T-helper 17 cell (primary cell): ENCODE measurements around the gene TPO. TPM values are rescaled to one million over a fixed set of nuclear protein-coding genes. Genes with fewer than 3 reads are reported as not detected.

Experiments used
- ATAC-seq: fragments of 150-1000 bp; cut with Tn5 transposase; 2 replicates; pipeline ENCODE4 v1.10.0; 2021; ENCODE audit warnings: mild to moderate bottlenecking, moderate library complexity
- DNase-seq, 3 donors: peaks; one replicate each; pipeline versions ENCODE4 v3.0.0 to v3.0.0-alpha.2; 2020 to 2021
- H3K9me3 ChIP-seq: one replicate; pipeline ENCODE4 v1.7.0; 2013; ENCODE audit warnings: low read length, mild to moderate bottlenecking; ENCODE audit not compliant: control insufficient read depth, poor library complexity, severe bottlenecking
- H3K27ac Mint-ChIP-seq: one replicate; pipeline ENCODE4 v1.8.0; 2022; ENCODE audit warnings: mild to moderate bottlenecking, moderate library complexity, mixed read lengths
- H3K27me3 Mint-ChIP-seq: one replicate; pipeline ENCODE4 v1.8.0; 2022; ENCODE audit warnings: mixed read lengths
- H3K36me3 Mint-ChIP-seq: one replicate; pipeline ENCODE4 v1.8.0; 2022; ENCODE audit warnings: low read depth, mixed read lengths
- H3K4me1 Mint-ChIP-seq: one replicate; pipeline ENCODE4 v1.8.0; 2022; ENCODE audit warnings: mild to moderate bottlenecking, mixed read lengths
- H3K4me3 Mint-ChIP-seq: one replicate; pipeline ENCODE4 v1.8.0; 2022; ENCODE audit warnings: mild to moderate bottlenecking, moderate library complexity, mixed read lengths
- total RNA-seq, 4 donors: library from RNA in 2 of 4; stranded (reverse) in 2 of 4; gene quantifications; one replicate each; pipeline ENCODE4 v1.2.3 and lab custom pipeline; 2022 to 2026

The TPO gene
- total RNA-seq, 2 donors from 2014 or later, result 0.44 to 2.4 TPM

GRCh38 chr2:1581965-1582625 lies 168.8 kb downstream of the TPO start:
- Mint-ChIP-seq H3K4me1 (no peaks in the 10 kb centered on the region), H3K36me3 (peaks cover 3% of the 10 kb centered on the region), H3K27me3 (peaks cover 22% of the 10 kb centered on the region), H3K27ac (no peak overlapping the region), H3K4me3 (no peak overlapping the region)
- DNase-seq (no peak), ATAC-seq (no peak)
- no peaks in the 10 kb centered on the region for H3K9me3 ChIP-seq

- no peaks in the 10 kb centered on the region for H3K9me3 ChIP-seq
- no peaks in the 10 kb centered on the region for H3K4me1 Mint-ChIP-seq
- H3K27ac Mint-ChIP-seq, result no peak overlapping the region
- H3K27me3 Mint-ChIP-seq, result peaks cover 22% of the 10 kb centered on the region
- no peak for ATAC-seq
- H3K36me3 Mint-ChIP-seq, result peaks cover 3% of the 10 kb centered on the region
- H3K4me3 Mint-ChIP-seq, result no peak overlapping the region
- no peak for DNase-seq
Measured at GRCh38 chr2:1582891-1583341, 169.7 kb downstream of the TPO start.

- Mint-ChIP-seq H3K4me3 (no peak overlapping the region), H3K27ac (no peak overlapping the region), H3K27me3 (peaks cover 22% of the 10 kb centered on the region), H3K4me1 (no peaks in the 10 kb centered on the region), H3K36me3 (peaks cover 3% of the 10 kb centered on the region)
- ATAC-seq (no peak), DNase-seq (no peak)
- no peaks in the 10 kb centered on the region for H3K9me3 ChIP-seq
Measured at GRCh38 chr2:1584051-1584531, 170.8 kb downstream of the TPO start.

GRCh38 chr2:1584691-1585485 lies 171.6 kb downstream of the TPO start:
- Mint-ChIP-seq H3K27me3 (peaks cover 27% of the 10 kb centered on the region), H3K27ac (no peak overlapping the region), H3K4me1 (no peaks in the 10 kb centered on the region), H3K36me3 (peaks cover 3% of the 10 kb centered on the region), H3K4me3 (no peak overlapping the region)
- no peak for ATAC-seq
- DNase-seq, result no peak
- H3K9me3 ChIP-seq, result no peaks in the 10 kb centered on the region

DNA sequence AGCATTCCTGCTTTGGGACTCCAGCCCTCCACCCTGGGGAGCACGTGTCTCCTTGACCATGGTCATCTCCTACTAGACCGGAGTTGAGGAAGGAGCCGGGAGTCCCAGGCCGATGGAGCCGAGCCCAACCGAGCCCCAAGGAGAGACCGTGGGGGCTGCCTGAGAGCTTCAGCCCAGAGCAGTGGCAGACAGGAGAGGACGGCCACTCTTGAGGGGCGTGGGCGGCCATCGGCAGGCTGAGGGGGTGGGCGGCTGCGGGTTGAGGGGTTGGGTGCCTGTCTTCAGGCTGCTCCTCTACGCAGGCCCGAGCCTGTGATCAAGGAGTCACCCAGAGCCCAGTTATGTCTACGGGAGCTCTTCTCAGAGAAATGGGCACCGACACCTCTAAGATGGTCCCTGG lies 172.4 kb downstream of the TPO start:
- DNase-seq (no peak), ATAC-seq (no peak)
- Mint-ChIP-seq H3K4me1 (no peaks in the 10 kb centered on the region), H3K36me3 (peaks cover 3% of the 10 kb centered on the region), H3K27ac (no peak overlapping the region), H3K4me3 (no peak overlapping the region), H3K27me3 (peaks cover 34% of the 10 kb centered on the region)
- no peaks in the 10 kb centered on the region for H3K9me3 ChIP-seq

GRCh38 chr2:1586251-1586922 lies 173.1 kb downstream of the TPO start:
- no peaks in the 10 kb centered on the region for H3K9me3 ChIP-seq
- no peak for DNase-seq
- no peaks in the 10 kb centered on the region for H3K4me1 Mint-ChIP-seq
- no peak overlapping the region for H3K4me3 Mint-ChIP-seq
- H3K27ac Mint-ChIP-seq, result no peak overlapping the region
- no peak for ATAC-seq
- peaks cover 42% of the 10 kb centered on the region for H3K27me3 Mint-ChIP-seq
- H3K36me3 Mint-ChIP-seq, result peaks cover 3% of the 10 kb centered on the region

GRCh38 chr2:1586923-1587840 lies 173.9 kb downstream of the TPO start:
- Mint-ChIP-seq H3K4me3 (no peak overlapping the region), H3K27me3 (peaks cover 37% of the 10 kb centered on the region), H3K4me1 (no peaks in the 10 kb centered on the region), H3K27ac (no peak overlapping the region), H3K36me3 (peaks cover under 1% of the 10 kb centered on the region)
- H3K9me3 ChIP-seq, result no peaks in the 10 kb centered on the region
- DNase-seq (no peak), ATAC-seq (no peak)

GRCh38 chr2:1588051-1588977 lies 175.1 kb downstream of the TPO start:
- DNase-seq (no peak), ATAC-seq (no peak)
- peaks cover 28% of the 10 kb centered on the region for H3K27me3 Mint-ChIP-seq
- no peaks in the 10 kb centered on the region for H3K36me3 Mint-ChIP-seq
- no peak overlapping the region for H3K4me3 Mint-ChIP-seq
- H3K27ac Mint-ChIP-seq, result no peak overlapping the region
- H3K9me3 ChIP-seq, result no peaks in the 10 kb centered on the region
- no peaks in the 10 kb centered on the region for H3K4me1 Mint-ChIP-seq

DNA sequence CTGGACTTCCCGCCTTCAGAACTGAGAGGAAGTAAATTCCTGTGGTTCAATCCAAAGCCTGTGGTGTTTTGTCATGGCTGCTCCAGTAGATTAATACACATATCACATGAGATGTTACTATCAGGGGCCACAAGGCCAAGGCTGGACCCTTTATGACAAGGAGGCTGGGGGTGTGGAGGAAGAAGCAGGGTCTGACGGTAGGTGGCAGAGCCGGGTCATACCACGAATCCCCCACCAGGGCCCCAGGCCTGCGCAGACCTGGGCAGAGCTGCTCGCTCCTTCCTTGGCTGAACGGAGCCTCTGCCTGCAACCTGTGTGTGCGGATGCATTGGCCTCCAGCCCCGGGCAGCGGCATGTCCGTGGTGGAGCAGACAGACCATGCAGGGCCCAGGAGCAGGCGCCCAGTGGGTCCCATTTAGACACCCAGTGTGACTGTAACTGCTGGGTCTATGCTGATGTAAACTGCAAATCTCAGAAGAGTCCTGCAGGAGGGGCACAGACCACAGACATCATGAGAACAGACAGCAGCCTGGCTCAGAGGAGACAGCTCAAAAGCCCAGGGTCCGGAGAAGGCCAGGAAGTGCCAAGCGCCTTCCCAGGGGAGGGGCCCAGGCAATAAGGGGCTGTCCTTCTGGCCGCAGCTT lies 175.8 kb downstream of the TPO start:
- Mint-ChIP-seq H3K27ac (no peak overlapping the region), H3K4me1 (no peaks in the 10 kb centered on the region), H3K36me3 (no peaks in the 10 kb centered on the region), H3K27me3 (peaks cover 26% of the 10 kb centered on the region), H3K4me3 (no peak overlapping the region)
- no peaks in the 10 kb centered on the region for H3K9me3 ChIP-seq
- no peak for ATAC-seq
- no peak for DNase-seq

GRCh38 chr2:1590596-1591460 lies 177.6 kb downstream of the TPO start:
- ATAC-seq (no peak), DNase-seq (no peak)
- Mint-ChIP-seq H3K36me3 (no peaks in the 10 kb centered on the region), H3K4me1 (no peaks in the 10 kb centered on the region), H3K27ac (no peak overlapping the region), H3K4me3 (no peak overlapping the region), H3K27me3 (peaks cover 20% of the 10 kb centered on the region)
- H3K9me3 ChIP-seq, result no peaks in the 10 kb centered on the region

DNA sequence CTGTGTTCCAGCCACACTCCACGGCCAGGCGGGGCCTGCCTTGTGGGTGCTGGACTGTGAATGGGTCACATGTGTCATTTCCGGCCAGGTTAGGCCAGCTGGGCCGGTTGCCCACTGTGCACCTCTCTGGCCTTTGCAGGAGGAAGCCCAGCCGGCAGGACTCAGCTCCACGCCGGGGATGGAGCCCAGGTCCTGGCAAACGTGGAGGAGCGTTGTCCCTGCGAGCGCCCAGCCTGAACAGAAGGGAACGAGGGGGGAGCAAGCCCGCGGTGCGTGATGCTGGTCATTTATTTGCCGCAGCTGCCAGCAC lies 178.2 kb downstream of the TPO start:
- no peaks in the 10 kb centered on the region for H3K36me3 Mint-ChIP-seq
- H3K4me3 Mint-ChIP-seq, result no peak overlapping the region
- DNase-seq (no peak), ATAC-seq (no peak)
- no peak overlapping the region for H3K27ac Mint-ChIP-seq
- H3K4me1 Mint-ChIP-seq, result no peaks in the 10 kb centered on the region
- no peaks in the 10 kb centered on the region for H3K9me3 ChIP-seq
- H3K27me3 Mint-ChIP-seq, result peaks cover 20% of the 10 kb centered on the region
